HG03521 (cell line): ENCODE measurements around the gene CLIC2.

Experiments
- ATAC-seq: cut with Tn5 transposase; IDR thresholded peaks from one replicate; pipeline ENCODE4 v1.9.1; 2021; ENCODE audit warnings: mild to moderate bottlenecking, moderate library complexity; ENCODE audit not compliant: unreplicated experiment

Gene CLIC2

DNA sequence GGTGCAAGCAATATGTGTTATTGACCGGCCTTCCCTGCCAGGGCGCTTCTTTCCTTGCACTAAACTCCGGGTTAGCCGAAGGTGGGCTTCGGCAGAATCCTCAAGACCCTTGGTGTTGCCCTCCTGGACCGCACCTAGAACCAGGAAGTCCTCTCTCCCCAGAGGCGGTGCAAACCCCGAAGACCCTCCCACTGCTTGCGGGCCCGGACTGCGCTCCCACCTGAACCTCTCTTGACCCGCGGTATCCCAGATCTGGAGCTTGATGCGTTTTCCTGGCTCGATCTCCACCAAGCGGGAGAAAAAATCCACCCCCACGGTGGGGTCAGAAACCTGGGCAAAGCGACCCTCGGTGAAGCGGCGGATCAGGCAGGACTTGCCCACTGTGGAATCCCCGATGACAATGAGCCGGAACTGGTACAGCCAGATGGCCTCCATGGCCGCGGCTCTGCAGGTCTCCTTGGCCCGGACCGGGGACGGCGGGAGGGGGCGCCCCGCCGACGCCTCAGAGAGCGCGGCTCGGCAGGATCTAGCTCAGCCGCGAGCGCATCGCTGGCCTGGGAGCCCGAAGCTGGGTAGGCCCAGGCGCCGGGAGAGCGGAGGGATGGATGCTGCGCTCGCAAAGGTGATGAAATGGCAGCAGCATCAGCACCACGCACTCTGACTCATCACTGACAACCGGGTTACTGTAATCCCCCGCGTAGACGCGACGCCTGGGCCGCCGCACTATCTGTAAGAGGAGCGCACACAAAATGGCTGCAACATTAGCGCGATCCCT, 70.4 kb downstream of the CLIC2 start, which contains the start of gene RAB39B:
RAB39B (minus strand) TSS at position 638 of the 775 bp plus-strand sequence; CDS start at position 435, 203 bp downstream.
- ATAC-seq = peak; percentile 94

DNA sequence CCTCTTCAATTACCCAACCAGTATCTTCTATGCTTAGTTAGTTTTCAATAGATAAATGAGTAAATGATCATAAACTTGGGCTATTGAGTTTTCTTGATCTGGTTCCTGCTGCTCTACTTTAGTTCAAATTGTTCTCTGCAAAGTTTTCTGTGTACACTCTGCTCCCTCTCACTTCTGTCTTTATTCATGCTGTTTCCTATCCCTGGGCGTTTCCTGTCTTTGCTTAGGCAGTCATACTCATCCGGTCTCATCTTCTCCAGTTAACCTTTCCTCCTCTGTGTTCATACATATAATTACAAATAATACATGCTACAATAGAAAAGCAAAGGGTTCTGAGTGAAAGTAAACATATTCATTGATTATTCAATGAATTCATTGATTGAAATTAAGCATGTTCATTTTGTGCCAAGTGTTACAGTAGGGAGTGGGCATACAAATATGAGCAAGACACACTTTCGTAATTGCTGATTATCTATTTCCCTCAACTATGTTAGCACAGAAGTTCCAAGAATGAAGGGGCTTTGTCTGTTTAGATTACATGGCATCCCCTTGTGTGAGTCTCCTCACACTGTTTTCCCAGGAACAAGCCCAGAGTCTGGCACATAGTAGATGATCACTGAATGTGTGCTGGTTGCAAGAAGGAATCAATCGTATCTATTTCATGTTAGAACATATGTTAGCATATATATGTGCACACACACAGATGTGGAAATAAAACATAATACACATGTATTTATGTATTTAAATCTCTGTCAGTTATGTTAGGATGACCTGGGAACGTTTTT, 71.3 kb downstream of the CLIC2 start:
- ATAC-seq = no peak

DNA sequence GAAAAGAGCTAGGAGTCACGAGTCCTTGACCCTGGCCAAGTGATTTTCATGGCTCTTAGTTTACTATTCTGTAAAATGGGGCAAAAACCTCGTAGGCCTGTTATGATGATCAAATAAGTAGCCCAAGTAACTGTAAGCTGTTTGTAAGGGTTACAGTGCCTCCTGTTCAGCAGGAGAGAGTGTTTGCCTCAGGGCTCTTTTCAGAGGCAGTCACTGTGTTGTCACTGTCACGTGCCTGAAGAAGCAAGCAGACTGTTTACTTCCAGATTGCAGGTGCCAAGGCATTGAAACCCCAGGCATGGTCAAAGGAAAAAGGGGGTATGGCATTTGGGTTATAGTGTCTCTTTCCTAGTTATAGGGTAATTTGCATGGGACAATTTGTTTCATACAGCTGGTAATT, 74.7 kb downstream of the CLIC2 start:
- no peak for ATAC-seq

DNA sequence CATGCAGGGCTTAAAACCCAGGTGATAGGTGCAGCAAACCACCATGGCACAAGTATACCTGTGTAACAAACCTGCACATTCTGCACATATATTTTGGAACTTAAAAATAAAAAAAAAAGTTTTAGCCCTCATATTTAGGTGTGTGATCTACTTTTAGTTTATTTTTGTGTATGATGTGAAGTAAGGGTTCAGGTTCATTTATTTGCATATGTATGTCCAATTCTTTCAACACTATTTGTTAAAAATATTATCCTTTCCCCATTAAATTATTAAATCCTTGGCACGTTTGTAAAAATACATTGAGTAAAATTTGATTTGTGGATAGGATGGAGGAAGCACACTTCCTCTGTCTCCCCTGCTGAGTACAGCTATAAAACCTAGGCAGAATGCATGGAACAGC, 83.0 kb downstream of the CLIC2 start:
- no peak for ATAC-seq

DNA sequence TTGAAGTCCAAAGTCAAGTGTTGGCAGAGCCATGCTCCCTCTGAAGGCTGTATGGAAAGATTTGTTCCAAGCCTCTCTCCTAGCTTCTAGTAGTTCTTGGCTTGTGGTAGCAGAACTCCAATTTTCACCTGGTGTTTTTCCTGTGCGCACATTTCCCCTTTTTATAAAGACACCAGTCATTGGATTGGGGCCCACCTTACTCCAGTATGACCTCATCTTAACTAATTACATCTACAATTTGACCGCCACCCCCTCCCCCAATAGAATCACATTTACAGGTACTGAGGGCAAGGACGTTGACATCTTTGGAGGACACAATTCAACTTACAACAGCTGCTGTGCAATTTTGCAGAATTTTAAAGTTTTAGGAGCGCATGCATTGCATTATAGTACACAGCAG, 86.9 kb downstream of the CLIC2 start:
- ATAC-seq = no peak

DNA sequence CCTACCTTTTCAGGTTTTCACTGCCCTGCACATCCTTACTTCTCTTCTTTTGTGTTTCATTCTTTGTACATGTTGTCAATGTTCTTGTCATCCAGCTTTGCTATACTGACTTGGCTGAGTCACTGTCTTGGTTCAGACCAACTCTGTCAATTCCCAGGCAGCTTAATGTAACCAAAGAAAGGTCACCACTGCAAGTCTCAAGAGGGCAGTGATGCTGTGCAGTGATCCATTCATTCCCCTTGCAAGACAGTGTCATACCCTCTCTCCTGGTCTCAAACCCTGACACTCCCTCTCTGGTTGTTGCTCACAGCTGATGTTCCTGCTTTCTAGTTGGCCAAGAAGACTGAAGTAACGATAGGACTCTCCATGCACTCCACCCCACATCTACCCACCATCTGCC, 87.7 kb downstream of the CLIC2 start:
- no peak for ATAC-seq

DNA sequence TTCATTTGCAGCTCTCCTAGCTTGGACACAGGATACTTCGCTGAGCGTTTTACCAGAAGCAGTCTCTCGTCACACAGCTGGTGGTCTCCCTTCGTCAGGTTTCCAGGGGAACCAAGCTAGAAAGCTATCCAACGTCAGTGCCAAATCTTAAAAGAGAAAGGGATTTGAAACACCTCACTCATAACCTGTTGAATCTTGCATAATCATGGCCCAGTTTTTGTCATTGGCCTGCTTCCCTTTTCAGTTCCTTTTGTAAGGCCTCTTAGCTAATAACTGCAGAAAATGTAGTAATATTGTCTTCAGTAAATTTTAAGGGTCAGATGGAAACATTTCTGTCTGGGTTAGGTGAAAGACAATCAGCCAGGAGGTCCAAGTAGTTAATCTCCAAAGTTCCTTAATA, 92.1 kb downstream of the CLIC2 start:
- ATAC-seq = no peak

DNA sequence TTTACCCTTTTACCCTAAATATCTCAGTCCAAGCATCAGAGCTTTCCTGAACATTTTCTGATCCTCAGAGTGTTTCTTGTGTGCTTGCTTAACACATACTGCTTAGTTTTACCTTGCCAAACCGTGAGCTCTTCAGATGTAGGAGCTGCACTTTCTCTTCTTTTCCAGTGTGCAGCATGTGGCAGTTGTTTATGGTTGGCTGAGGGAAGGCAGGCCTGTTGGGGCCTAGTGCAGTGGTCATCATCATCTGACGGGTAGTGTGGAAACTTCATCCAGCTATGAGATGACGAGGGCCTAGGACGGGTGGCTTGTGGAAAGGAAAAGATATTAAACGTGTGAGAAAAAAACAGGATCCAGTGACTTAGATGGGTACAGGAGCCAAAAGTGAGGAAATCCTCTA, 96.7 kb downstream of the CLIC2 start:
- no peak for ATAC-seq

DNA sequence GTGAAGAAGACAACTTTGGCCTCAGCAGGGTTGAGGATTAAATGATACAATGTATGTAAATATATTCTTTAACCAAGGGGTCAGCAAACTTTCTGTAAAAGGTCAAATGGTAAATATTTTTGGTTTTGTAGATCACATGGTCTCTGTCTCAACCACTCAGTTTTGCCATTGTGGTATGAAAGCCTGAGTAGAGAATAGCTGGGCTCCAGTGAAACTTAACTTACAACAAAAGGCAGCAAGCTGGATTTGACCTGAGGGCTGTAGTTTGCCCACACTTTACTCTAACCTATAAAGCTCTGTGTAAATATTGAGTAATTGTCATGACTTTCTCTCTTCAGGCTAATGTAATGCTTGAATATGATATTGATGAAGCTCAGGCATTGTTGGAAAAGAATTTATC, 98.5 kb downstream of the CLIC2 start:
- ATAC-seq = no peak

DNA sequence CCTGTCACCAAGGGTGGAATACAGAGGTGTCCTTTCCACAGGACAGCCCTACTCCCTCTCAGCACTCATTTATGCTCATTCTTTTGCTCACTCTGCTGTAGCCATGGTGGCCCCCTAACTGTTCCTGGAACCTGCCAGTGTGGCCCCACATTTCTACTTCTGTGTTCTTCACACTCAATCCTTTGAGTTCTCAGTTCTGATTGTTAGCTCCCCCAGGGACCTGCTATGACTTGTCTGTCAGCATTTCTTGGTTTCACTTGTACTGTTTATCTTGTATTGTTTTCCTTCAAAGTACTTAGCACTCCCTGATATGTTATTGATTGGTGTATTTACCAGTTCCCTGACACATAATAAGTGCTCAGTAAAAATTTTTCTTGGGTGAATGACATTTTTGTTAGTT, 103.3 kb downstream of the CLIC2 start:
- ATAC-seq = peak; percentile 69
